NCI-H1105 treated with DMSO at 0.1 percent for 48 hours (cell line): Measurements from ENCODE around the gene SCN4B.
A peak's percentile ranks its signal among the peaks of the same experiment; 100 is the strongest.

Experiments
- DNase-seq: peaks from one replicate; lab custom pipeline; 2025; lab: John Stamatoyannopoulos, UW

SCN4B gene

GRCh38 chr11:118152020-118152551, 537 bp downstream of the SCN4B start:
- DNase-seq = peak; percentile 18

GRCh38 chr11:118151431-118151830, 1.2 kb downstream of the SCN4B start:
- DNase-seq = no peak

GRCh38 chr11:118149493-118149892, 3.1 kb downstream of the SCN4B start:
- no peak for DNase-seq

GRCh38 chr11:118148856-118149255, 3.8 kb downstream of the SCN4B start:
- DNase-seq = no peak

GRCh38 chr11:118148240-118148639, 4.4 kb downstream of the SCN4B start:
- DNase-seq = no peak

GRCh38 chr11:118147502-118147901, 5.1 kb downstream of the SCN4B start:
- no peak for DNase-seq

GRCh38 chr11:118146554-118146953, 6.1 kb downstream of the SCN4B start:
- DNase-seq = no peak

GRCh38 chr11:118145285-118146227, 7.1 kb downstream of the SCN4B start:
- DNase-seq = peak; percentile 94

GRCh38 chr11:118144301-118145268, 8.0 kb downstream of the SCN4B start:
- no peak for DNase-seq

- DNase-seq = no peak
These were observed 8.9 kb downstream of the SCN4B start for GRCh38 chr11:118143661-118144185.

GRCh38 chr11:118142809-118143208, 9.8 kb downstream of the SCN4B start:
- DNase-seq = no peak

GRCh38 chr11:118142081-118142480, 10.5 kb downstream of the SCN4B start:
- no peak for DNase-seq

GRCh38 chr11:118139578-118139977, 13.0 kb downstream of the SCN4B start:
- no peak for DNase-seq

- no peak for DNase-seq
These were observed 13.7 kb downstream of the SCN4B start for GRCh38 chr11:118138839-118139420.

GRCh38 chr11:118136801-118137200, 15.8 kb downstream of the SCN4B start:
- no peak for DNase-seq

GRCh38 chr11:118136341-118136740, 16.3 kb downstream of the SCN4B start:
- DNase-seq = no peak

GRCh38 chr11:118135796-118136165, 16.8 kb downstream of the SCN4B start:
- DNase-seq = no peak

GRCh38 chr11:118135051-118135795, 17.4 kb downstream of the SCN4B start:
- no peak for DNase-seq

- DNase-seq = no peak
These were observed 18.8 kb downstream of the SCN4B start for GRCh38 chr11:118133816-118134215.

GRCh38 chr11:118132385-118133151, 20.1 kb downstream of the SCN4B start:
- no peak for DNase-seq
